Parietal lobe (tissue), 2 donors: ENCODE results near the gene ARID1B. TPM values are rescaled to one million over a fixed set of nuclear protein-coding genes. Genes with fewer than 3 reads are reported as not detected.

ENCODE experiments used
- small RNA-seq: library from RNA; depleted of rRNA; stranded (forward); fragments of <200 nt; gene quantifications from one replicate; pipeline ENCODE3, GENCODE V24; 2014; ENCODE audit warnings: low replicate concordance
- total RNA-seq: library from RNA; depleted of rRNA; stranded (reverse); fragments of >200 nt; gene quantifications from one replicate; pipeline ENCODE4 v1.2.3, GENCODE V29; 2014

ARID1B gene
- total RNA-seq, result 320 TPM

DNA sequence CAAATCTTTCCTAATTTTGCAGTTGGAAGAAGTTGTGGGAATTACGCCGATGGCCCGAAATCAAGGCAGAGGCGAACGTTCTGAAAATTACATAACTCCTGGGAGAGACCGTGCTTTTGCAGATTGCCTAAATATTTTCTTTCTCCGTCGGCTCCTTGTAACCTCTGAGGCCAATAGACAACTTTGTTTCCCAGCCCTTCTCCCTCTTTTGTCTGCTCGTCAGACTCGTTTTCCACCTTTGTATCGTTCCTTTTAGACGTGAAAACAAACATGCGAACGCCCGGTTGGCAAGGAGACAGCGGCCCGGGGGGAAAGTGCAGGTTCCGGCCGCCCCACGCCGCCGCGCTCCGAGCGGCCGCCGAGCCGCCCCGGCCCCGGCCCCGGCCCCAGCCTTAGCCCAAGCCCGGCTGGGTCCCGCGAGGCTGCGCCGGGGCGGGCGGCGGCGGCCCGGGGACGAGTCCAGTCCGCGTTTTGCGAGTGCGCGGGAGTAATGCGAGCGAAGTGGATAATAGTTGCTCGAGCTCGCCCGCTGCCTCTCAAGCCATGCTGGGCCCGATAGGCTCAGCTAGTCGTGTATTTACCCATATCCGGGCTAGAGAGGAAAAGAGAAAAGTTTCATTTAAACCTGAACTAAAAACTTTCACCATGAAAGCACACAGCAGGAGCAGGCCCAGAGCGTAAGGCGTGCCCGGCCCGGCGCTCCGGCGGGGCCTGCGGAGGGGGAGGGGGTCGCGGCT, at the start of gene ARID1B:
ARID1B (plus strand) TSS at position 539 of the 737 bp plus-strand sequence. CDS start 303 bp downstream, outside the sequence.

Small RNAs within 50 kb of the gene (small RNA-seq; reads per million reads assigned to genes)
- gene AL355297.2, result not detected
- not detected for gene MIR4466
